Measurements from ENCODE around the gene CAMTA1. TPM values are rescaled to one million over a fixed set of nuclear protein-coding genes. Genes with fewer than 3 reads are reported as not detected.

The CAMTA1 gene
- polyA plus RNA-seq, 1 donor (not counting 4 experiments of a cell fraction or from before 2014, with no cell fraction given) = 51.4 TPM

DNA sequence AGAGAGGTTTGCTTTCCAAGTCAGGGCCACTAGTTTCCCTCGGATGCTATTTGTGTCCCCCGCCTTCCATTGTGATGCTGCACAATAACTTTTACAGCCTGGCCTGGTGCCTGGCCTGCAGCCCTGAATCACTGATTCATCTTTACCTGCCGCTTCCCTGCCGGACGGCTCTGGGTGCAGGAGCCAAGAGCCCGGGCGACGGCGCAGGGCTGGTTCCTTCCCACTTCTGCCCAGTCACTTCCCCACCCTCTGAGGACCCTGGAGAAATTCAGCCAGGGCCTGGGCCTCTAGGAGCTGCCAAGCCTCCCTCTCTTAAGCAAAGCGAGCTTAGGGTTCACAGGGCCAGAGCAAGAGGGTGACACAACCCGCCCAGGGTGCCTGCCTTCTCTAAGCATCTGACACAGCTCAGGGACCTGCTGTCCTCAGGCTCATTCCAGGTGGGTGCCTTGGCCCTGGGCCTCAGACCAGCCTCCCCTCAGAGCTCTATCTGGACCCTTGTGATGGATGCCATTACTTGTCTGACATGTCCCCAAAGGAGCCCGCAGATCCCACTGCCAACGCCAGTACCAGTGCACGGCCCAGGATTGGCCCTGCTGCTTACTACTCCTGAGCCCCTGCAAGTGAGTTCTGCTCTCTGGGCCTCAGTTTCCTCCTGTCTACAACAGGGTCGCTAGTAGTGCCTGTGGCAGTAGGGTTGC lies 604.8 kb downstream of the CAMTA1 start:
- Histone ChIP-seq H3K4me3 (ENCODE audit: control insufficient read depth in 2 of 3, extremely low read depth in 1 of 3, insufficient read depth in 2 of 3, low read depth in 1 of 3, low read length in 3 of 3) (no peak overlapping the region), H3K9ac (ENCODE audit: control insufficient read depth, extremely low read depth, insufficient read depth, low read length) (no peak overlapping the region), H3K27me3 (ENCODE audit: control insufficient read depth, extremely low read depth, insufficient read depth, low read length) (no peaks in the 10 kb centered on the region), H3K9me1 (ENCODE audit: control insufficient read depth, extremely low read depth, insufficient read depth, low read length) (no peaks in the 10 kb centered on the region), H3K79me2 (ENCODE audit: control insufficient read depth, insufficient read depth, low read length) (no peaks in the 10 kb centered on the region), H2AFZ (ENCODE audit: control insufficient read depth, low read length) (no peak overlapping the region), H3K4me1 (ENCODE audit: control insufficient read depth, extremely low read depth, insufficient read depth, low read length) (no peaks in the 10 kb centered on the region), H4K20me1 (ENCODE audit: control insufficient read depth, extremely low read depth, insufficient read depth, low read length) (no peaks in the 10 kb centered on the region), H3K27ac (ENCODE audit: control insufficient read depth, insufficient read depth, low read length) (no peak overlapping the region), H3K36me3 (ENCODE audit: control insufficient read depth in 2 of 2, extremely low read depth in 1 of 2, insufficient read depth in 2 of 2, low read length in 2 of 2) (no peaks in the 10 kb centered on the region), H3K4me2 (ENCODE audit: control insufficient read depth, extremely low read depth, insufficient read depth, low read depth, low read length) (no peak overlapping the region), H3K9me3 (ENCODE audit: control insufficient read depth, low read depth, low read length) (peaks cover under 1% of the 10 kb centered on the region)
- TF ChIP-seq CTCF (optimal IDR thresholded peaks at IDR 0.05 in 1 of 3, IDR thresholded peaks at IDR 0.05 in 1 of 3, conservative IDR thresholded peaks at IDR 0.05 in 1 of 3; ENCODE audit: extremely low read depth in 1 of 3, insufficient read depth in 2 of 3, low read length in 3 of 3) = no peak
- no peak for TF ChIP-seq EZH2 (IDR thresholded peaks at IDR 0.05; ENCODE audit: low read length)
- dilution Hi-C loops (cut with MboI; ENCODE audit: extremely low pct_ligation_motif_present, low sequenced_read_pairs) = no loop called here
- DNase-seq (ENCODE audit: low read depth, low spot score) (no peak), FAIRE-seq (no peak)

DNA sequence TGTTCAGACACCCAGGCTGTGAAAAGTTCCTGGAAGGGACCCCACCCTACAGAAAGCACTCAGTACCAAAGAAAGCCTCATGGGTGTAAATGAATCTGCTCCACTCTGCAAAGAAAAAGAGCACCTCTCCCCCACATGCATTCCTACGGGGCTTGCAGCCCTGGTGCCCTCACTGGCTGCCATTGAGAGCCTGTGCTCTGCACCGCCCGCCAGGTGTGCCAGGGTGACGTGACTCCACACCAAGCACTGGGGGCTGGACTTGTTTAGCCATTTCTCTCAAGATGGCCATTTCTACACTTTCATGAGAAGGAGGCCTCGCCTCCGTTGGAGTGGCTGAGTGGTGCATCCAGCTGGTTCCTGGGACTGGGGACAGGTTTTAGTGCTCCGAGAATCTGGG lies 605.3 kb downstream of the CAMTA1 start:
- Histone ChIP-seq H3K27me3 (ENCODE audit: control insufficient read depth, extremely low read depth, insufficient read depth, low read length) (no peaks in the 10 kb centered on the region), H3K9me3 (ENCODE audit: control insufficient read depth, low read depth, low read length) (peaks cover 3% of the 10 kb centered on the region), H3K36me3 (ENCODE audit: control insufficient read depth in 2 of 2, extremely low read depth in 1 of 2, insufficient read depth in 2 of 2, low read length in 2 of 2) (no peaks in the 10 kb centered on the region), H3K9ac (ENCODE audit: control insufficient read depth, extremely low read depth, insufficient read depth, low read length) (no peak overlapping the region), H3K4me3 (ENCODE audit: control insufficient read depth in 2 of 3, extremely low read depth in 1 of 3, insufficient read depth in 2 of 3, low read depth in 1 of 3, low read length in 3 of 3) (no peak overlapping the region), H3K4me1 (ENCODE audit: control insufficient read depth, extremely low read depth, insufficient read depth, low read length) (no peaks in the 10 kb centered on the region), H3K27ac (ENCODE audit: control insufficient read depth, insufficient read depth, low read length) (no peak overlapping the region), H3K4me2 (ENCODE audit: control insufficient read depth, extremely low read depth, insufficient read depth, low read depth, low read length) (no peak overlapping the region), H2AFZ (ENCODE audit: control insufficient read depth, low read length) (no peak overlapping the region), H3K79me2 (ENCODE audit: control insufficient read depth, insufficient read depth, low read length) (no peaks in the 10 kb centered on the region), H4K20me1 (ENCODE audit: control insufficient read depth, extremely low read depth, insufficient read depth, low read length) (no peaks in the 10 kb centered on the region), H3K9me1 (ENCODE audit: control insufficient read depth, extremely low read depth, insufficient read depth, low read length) (no peaks in the 10 kb centered on the region)
- dilution Hi-C loops (cut with MboI; ENCODE audit: extremely low pct_ligation_motif_present, low sequenced_read_pairs) = no loop called here
- no peak for DNase-seq (ENCODE audit: low read depth, low spot score)
- no peak for TF ChIP-seq CTCF (optimal IDR thresholded peaks at IDR 0.05 in 1 of 3, IDR thresholded peaks at IDR 0.05 in 1 of 3, conservative IDR thresholded peaks at IDR 0.05 in 1 of 3; ENCODE audit: extremely low read depth in 1 of 3, insufficient read depth in 2 of 3, low read length in 3 of 3)
- no peak for TF ChIP-seq EZH2 (IDR thresholded peaks at IDR 0.05; ENCODE audit: low read length)
- FAIRE-seq = no peak

All from keratinocyte (primary cell).